GM13976 (cell line): Measurements from ENCODE around the gene GRID1.

Source experiments
- DNase-seq: peaks from one replicate; pipeline ENCODE4 v3.0.0; 2012; ENCODE audit warnings: low spot score
- in situ Hi-C: fragments of 300-500 bp; cut with MboI; formaldehyde crosslinking; loops from one replicate; pipeline ENCODE4 v1.12.0; 2022; ENCODE audit warnings: low sequenced_read_pairs, mixed read lengths, inconsistent platforms; ENCODE audit not compliant: unreplicated experiment
- TF ChIP-seq, protein P1 (sequence below): IDR thresholded peaks from 2 replicates; pipeline ENCODE4 v1.5.1; 2012; ENCODE audit warnings: borderline replicate concordance, mild to moderate bottlenecking; ENCODE audit not compliant: insufficient read depth; ENCODE audit errors: extremely low read depth, missing control alignments, control extremely low read depth

GRID1 gene

GRCh38 chr10:86151613-86152012 is 215.0 kb downstream of the GRID1 start:
- in situ Hi-C loops: no loop called here
- TF ChIP-seq, protein P1, sequence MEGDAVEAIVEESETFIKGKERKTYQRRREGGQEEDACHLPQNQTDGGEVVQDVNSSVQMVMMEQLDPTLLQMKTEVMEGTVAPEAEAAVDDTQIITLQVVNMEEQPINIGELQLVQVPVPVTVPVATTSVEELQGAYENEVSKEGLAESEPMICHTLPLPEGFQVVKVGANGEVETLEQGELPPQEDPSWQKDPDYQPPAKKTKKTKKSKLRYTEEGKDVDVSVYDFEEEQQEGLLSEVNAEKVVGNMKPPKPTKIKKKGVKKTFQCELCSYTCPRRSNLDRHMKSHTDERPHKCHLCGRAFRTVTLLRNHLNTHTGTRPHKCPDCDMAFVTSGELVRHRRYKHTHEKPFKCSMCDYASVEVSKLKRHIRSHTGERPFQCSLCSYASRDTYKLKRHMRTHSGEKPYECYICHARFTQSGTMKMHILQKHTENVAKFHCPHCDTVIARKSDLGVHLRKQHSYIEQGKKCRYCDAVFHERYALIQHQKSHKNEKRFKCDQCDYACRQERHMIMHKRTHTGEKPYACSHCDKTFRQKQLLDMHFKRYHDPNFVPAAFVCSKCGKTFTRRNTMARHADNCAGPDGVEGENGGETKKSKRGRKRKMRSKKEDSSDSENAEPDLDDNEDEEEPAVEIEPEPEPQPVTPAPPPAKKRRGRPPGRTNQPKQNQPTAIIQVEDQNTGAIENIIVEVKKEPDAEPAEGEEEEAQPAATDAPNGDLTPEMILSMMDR: no peak
- no peak for DNase-seq

DNA sequence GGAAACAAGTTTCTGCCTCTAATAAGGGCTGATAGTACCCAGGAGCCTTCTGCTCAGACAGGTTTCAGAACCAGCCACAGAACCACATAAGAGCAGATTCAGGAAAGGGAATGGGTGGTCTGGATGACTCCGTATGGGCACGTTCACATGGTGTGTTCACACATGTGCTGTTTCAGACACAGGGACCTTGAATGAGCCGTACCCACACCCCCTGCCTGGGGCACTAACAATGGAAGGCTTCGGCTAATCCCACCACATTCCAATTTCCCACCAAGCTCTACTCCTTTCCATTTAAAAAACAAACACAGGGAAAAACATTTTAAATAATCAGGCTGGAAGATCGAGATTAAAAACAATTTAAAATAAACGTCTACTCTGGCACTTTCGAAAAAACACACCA is 217.3 kb downstream of the GRID1 start:
- in situ Hi-C loops: no loop called here
- no peak for DNase-seq
- TF ChIP-seq, protein P1: no peak

DNA sequence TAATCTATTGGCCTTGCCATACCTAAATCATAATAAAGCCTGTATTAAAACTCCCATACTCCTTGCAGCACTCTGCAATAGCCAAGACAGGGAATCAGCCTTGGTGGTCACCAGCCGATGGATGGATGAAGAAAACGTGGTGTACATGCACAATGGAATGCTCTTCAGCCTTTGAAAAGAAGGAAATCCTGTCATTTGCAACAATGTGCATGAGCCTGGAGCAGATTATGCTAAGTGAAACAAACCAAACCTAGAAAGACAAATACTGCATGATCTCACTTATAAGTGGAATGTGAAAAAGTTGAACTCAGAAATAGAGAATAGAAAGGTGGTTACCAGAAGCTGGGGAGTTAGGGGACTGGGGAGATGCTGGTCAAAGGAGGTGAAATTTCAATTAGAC is 218.5 kb downstream of the GRID1 start:
- TF ChIP-seq, protein P1: no peak
- in situ Hi-C loops: no loop called here
- DNase-seq: no peak

- in situ Hi-C loops: no loop called here
- no peak for DNase-seq
These were observed 222.3 kb downstream of the GRID1 start for GRCh38 chr10:86144301-86144700.

DNA sequence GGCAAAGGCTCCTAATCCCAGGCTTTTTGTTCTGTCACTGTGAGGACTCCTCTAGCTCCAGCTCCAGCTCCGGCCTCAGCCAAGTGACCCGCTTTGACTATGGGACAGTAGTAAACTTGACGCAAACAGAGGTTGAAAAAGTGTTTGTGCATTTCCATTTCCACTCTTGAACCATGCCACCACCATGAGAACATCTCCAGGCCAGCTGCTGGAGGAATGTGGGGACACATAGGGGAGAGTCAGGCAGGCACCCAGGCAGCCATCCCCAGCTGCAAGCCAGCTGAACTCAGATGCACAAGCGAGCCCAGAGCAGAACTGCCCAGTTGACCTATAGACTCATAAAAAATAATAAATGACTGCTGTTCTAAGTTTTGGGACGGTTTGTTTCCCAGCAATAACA is 224.7 kb downstream of the GRID1 start:
- DNase-seq: no peak
- in situ Hi-C loops: no loop called here
- TF ChIP-seq, protein P1: no peak

More at GRCh38 chr10:86144301-86144700, 222.3 kb downstream of the GRID1 start:
- TF ChIP-seq, protein P1: no peak

GRCh38 chr10:86139066-86139657 is 227.4 kb downstream of the GRID1 start:
- in situ Hi-C loops: no loop called here
- DNase-seq: no peak
- TF ChIP-seq, protein P1: no peak

GRCh38 chr10:86138551-86139065 is 228.0 kb downstream of the GRID1 start:
- in situ Hi-C loops: no loop called here
- DNase-seq: no peak
- TF ChIP-seq, protein P1: no peak
